GM12878 (cell line): ENCODE data around the gene ERICH4. TPM values are rescaled to one million over a fixed set of nuclear protein-coding genes. Genes with fewer than 3 reads are reported as not detected.

ENCODE experiments used
- CEBPB ChIP-seq, 2 experiments: fragments of 150-350 bp in 1 of 2; IDR thresholded peaks; 2 replicates each; pipeline ENCODE4 v1.6.1; 2012 to 2014; ENCODE audit warnings: low read depth in 2 of 2, low read length in 2 of 2, borderline replicate concordance in 1 of 2, inconsistent platforms in 1 of 2
- E4F1 ChIP-seq: fragments of 450-650 bp; IDR thresholded peaks from 2 replicates; pipeline ENCODE4 v1.6.1; 2018; ENCODE audit warnings: borderline replicate concordance, mild to moderate bottlenecking; ENCODE audit not compliant: partially characterized antibody
- ETV6 ChIP-seq, 2 experiments: fragments of 450-650 bp in 1 of 2; IDR thresholded peaks in 1 of 2; conservative IDR thresholded peaks in 1 of 2; 2 replicates each; pipeline ENCODE4 v1.6.1; 2014; ENCODE audit warnings: antibody characterized with exemption in 1 of 2, borderline replicate concordance in 1 of 2, low read depth in 1 of 2, mild to moderate bottlenecking in 1 of 2, moderate library complexity in 1 of 2
- EZH2 ChIP-seq: IDR thresholded peaks from 2 replicates; pipeline ENCODE4 v1.6.1; 2012; ENCODE audit warnings: low read depth, mild to moderate bottlenecking, control low read depth, inconsistent platforms, low read length, borderline replicate concordance; ENCODE audit not compliant: control insufficient read depth
- IKZF2 ChIP-seq, 2 experiments: fragments of 450-650 bp; IDR thresholded peaks; 2 replicates each; pipeline ENCODE4 v1.6.1; 2017; ENCODE audit warnings: mild to moderate bottlenecking in 2 of 2, moderate library complexity in 2 of 2
- MYB ChIP-seq: fragments of 150-350 bp; IDR thresholded peaks from 2 replicates; pipeline ENCODE4 v1.6.1; 2014; ENCODE audit warnings: mild to moderate bottlenecking, low read depth, low read length, borderline replicate concordance
- NR2C2 ChIP-seq: IDR thresholded peaks from 2 replicates; pipeline ENCODE4 v1.6.1; 2011; ENCODE audit warnings: borderline replicate concordance, low read depth; ENCODE audit not compliant: control insufficient read depth, insufficient read length
- NRF1 ChIP-seq: conservative IDR thresholded peaks from 2 replicates; pipeline ENCODE4 v1.6.1; 2011; ENCODE audit warnings: mild to moderate bottlenecking, low read depth, low read length, improper control_type of control experiment
- PKNOX1 ChIP-seq: fragments of 450-650 bp; IDR thresholded peaks from 2 replicates; pipeline ENCODE4 v1.6.1; 2016; ENCODE audit warnings: mild to moderate bottlenecking
- RAD51 ChIP-seq: fragments of 450-650 bp; IDR thresholded peaks from 2 replicates; pipeline ENCODE4 v1.6.1; 2016; ENCODE audit warnings: moderate library complexity, mild to moderate bottlenecking, inconsistent platforms
- SIX5 ChIP-seq: IDR thresholded peaks from 2 replicates; pipeline ENCODE4 v1.6.1; 2011; ENCODE audit warnings: mild to moderate bottlenecking, low read depth, low read length, moderate library complexity; ENCODE audit not compliant: severe bottlenecking
- SKIL ChIP-seq: fragments of 450-650 bp; IDR thresholded peaks from 2 replicates; pipeline ENCODE4 v1.6.1; 2017; ENCODE audit warnings: mild to moderate bottlenecking, low read depth, inconsistent platforms; ENCODE audit not compliant: poor library complexity, severe bottlenecking
- ZBTB11 ChIP-seq: fragments of 450-650 bp; formaldehyde crosslinking; IDR thresholded peaks from 2 replicates; pipeline ENCODE4 v1.5.0; 2022; ENCODE audit warnings: mild to moderate bottlenecking, missing genetic modification characterization
- ZBTB33 ChIP-seq: fragments of 450-650 bp; IDR thresholded peaks from 2 replicates; pipeline ENCODE4 v1.6.1; 2017; ENCODE audit warnings: mild to moderate bottlenecking
- ZNF217 ChIP-seq: fragments of 450-650 bp; IDR thresholded peaks from 2 replicates; pipeline ENCODE4 v1.6.1; 2017; ENCODE audit warnings: antibody characterized with exemption, mild to moderate bottlenecking
- ZNF24 ChIP-seq: fragments of 450-650 bp; IDR thresholded peaks from 2 replicates; pipeline ENCODE4 v1.6.1; 2017; ENCODE audit warnings: antibody characterized with exemption, mild to moderate bottlenecking
- polyA plus RNA-seq, 11 experiments: library from polyadenylated mRNA; depleted of rRNA in 4 of 11; unstranded in 6 of 11; stranded (reverse) in 5 of 11; fragments of >200 nt; fragmentation: Nextera tagmentation in 4 of 11; fragmentation: Illumina TruSeq in 1 of 11; extraction: Ambion mirVana in 4 of 11; extraction: Trizol in 1 of 11; gene quantifications; 1 replicate in 1 of 11; 2 replicates in 10 of 11; pipeline versions ENCODE4 v1.2.1 to v1.2.3, GENCODE V29; 2011 to 2016; ENCODE audit warnings: inconsistent platforms in 2 of 11, missing spikeins in 2 of 11, low read depth in 1 of 11
- total RNA-seq, 4 experiments: library from RNA; depleted of rRNA in 3 of 4; stranded (reverse); fragments of >200 nt in 3 of 4; fragmentation: Illumina TruSeq in 1 of 4; extraction: Trizol in 1 of 4; gene quantifications; 2 replicates each; pipeline versions ENCODE4 v1.2.1 to v1.2.3, GENCODE V29; 2013 to 2021

The ERICH4 gene
- total and polyA plus RNA-seq, 10 of the 15 experiments (the other 5 are each of a cell fraction or from before 2014, with no cell fraction given): not detected

GRCh38 chr19:41397086-41398049 lies 45.6 kb upstream of the ERICH4 start, which contains the start of the genes BCKDHA and EXOSC5 (continued):
- TF ChIP-seq SKIL: peak; percentile 93
- TF ChIP-seq SIX5: no peak
- no peak for TF ChIP-seq IKZF2 (IDR thresholded peaks at IDR 0.05)
- peak; percentile 95 for TF ChIP-seq ZBTB33
- TF ChIP-seq ZBTB11 (CRISPR knock-in tag): no peak
- no peak for TF ChIP-seq ZNF217
- peak; percentile 99 for TF ChIP-seq MYB
- no peak for TF ChIP-seq ETV6 (conservative IDR thresholded peaks at IDR 0.05 in 1 of 2, IDR thresholded peaks at IDR 0.05 in 1 of 2; ENCODE audit: borderline replicate concordance in 1 of 2, low read depth in 1 of 2)
- no peak for TF ChIP-seq NR2C2
- peak; percentile 84 for TF ChIP-seq PKNOX1
- TF ChIP-seq CEBPB (IDR thresholded peaks at IDR 0.05; ENCODE audit: borderline replicate concordance in 1 of 2, low read depth in 2 of 2, low read length in 2 of 2): no peak
- peak; percentile 93 for TF ChIP-seq ZNF24
- peak; percentile 51 for TF ChIP-seq E4F1
- peak; percentile 93 for TF ChIP-seq NRF1
- TF ChIP-seq EZH2: no peak
- TF ChIP-seq RAD51: peak; percentile 92
